ENCODE results near the gene CADPS.
A peak's percentile ranks its signal among the peaks of the same experiment; 100 is the strongest.

The CADPS gene

DNA sequence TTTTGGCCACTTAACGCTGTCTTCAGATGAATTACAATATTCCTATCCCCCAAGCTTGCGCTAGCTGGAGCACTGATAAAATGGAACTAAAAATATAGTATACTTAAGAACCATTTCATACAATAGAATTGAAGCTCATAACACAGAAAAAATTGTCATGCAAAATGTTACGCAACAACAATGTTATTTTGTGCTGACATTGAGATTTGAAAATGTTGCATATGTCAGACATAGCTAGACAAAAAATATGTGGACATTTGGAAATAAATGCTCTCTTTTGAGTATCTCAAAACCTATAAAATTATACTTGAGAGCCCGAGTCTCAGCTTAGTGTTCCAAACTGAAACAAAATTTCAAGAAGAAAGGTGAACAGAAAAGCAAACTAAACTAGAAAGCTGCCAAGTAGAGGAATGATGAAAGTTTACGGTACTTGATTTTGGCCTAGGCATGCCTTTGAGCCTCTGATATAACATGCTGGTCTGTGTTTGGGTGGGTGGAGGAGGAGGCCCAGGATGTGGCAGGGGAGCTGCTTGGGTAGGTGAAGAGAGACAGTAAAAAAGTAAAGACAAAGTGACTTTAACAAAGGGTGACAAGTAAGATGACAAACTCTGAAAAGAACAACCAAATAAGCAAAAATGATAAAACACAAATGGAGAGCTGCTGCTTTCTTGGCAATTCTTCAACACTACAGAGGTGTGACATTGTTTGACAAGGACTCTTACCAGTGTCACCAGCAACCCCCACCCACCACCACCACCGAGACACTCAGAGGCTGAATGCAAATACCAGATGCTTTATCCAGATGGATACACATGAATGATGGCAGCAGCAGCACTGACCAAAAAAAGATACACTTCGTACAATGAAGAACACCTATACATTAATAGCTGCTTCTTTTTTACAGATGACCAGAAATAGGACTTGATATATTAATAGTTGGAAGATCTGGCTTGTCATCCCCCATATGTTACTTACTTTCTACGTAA is 372.6 kb downstream of the CADPS start:
- Mint-ChIP-seq H3K36me3 (ENCODE audit: low read depth) (no peaks in the 10 kb centered on the region), H3K27me3 (ENCODE audit: low read depth, poor library complexity) (peaks cover 11% of the 10 kb centered on the region), H3K27ac (peak overlapping the region; percentile 9), H3K4me1 (no peaks in the 10 kb centered on the region), H3K4me3 (no peak overlapping the region), H3K9me3 (no peaks in the 10 kb centered on the region)
- DNase-seq = no peak
- no peak for TF ChIP-seq CTCF (IDR thresholded peaks at IDR 0.05)

GRCh38 chr3:62501289-62501668 is 373.9 kb downstream of the CADPS start:
- Mint-ChIP-seq H3K4me3 (no peak overlapping the region), H3K36me3 (ENCODE audit: low read depth) (no peaks in the 10 kb centered on the region), H3K27me3 (ENCODE audit: low read depth, poor library complexity) (peaks cover 17% of the 10 kb centered on the region), H3K4me1 (no peaks in the 10 kb centered on the region), H3K27ac (no peak overlapping the region), H3K9me3 (no peaks in the 10 kb centered on the region)
- TF ChIP-seq CTCF (IDR thresholded peaks at IDR 0.05) = no peak
- DNase-seq = no peak

- TF ChIP-seq CTCF (IDR thresholded peaks at IDR 0.05) = no peak
- Mint-ChIP-seq H3K27me3 (ENCODE audit: low read depth, poor library complexity) (peaks cover 22% of the 10 kb centered on the region), H3K9me3 (no peaks in the 10 kb centered on the region), H3K4me1 (no peaks in the 10 kb centered on the region), H3K36me3 (ENCODE audit: low read depth) (no peaks in the 10 kb centered on the region), H3K27ac (no peak overlapping the region), H3K4me3 (no peak overlapping the region)
- DNase-seq = no peak
Observed at GRCh38 chr3:62500556-62501288, 374.5 kb downstream of the CADPS start.

DNA sequence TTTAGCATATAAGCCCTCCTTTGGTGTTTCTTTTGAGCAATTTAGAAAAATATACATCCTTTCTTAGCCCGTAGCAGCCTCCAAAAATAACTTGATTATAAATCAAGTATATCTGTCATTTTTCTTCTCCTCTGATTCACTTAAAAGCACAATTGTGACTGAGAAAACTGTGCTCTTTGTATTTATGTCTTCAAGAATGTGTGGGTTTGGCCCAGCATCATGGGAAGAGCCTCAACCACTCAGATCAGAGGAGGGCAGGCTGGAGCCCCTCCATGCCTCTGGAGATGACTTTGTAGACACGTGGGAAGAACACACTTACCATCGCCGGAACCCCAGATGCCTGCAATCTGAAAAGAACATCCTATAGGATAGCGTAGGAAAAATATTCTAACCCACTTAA is 378.1 kb downstream of the CADPS start:
- Mint-ChIP-seq H3K36me3 (ENCODE audit: low read depth) (no peaks in the 10 kb centered on the region), H3K27ac (no peak overlapping the region), H3K4me1 (no peaks in the 10 kb centered on the region), H3K27me3 (ENCODE audit: low read depth, poor library complexity) (peaks cover 17% of the 10 kb centered on the region), H3K9me3 (no peaks in the 10 kb centered on the region), H3K4me3 (no peak overlapping the region)
- no peak for TF ChIP-seq CTCF (IDR thresholded peaks at IDR 0.05)
- no peak for DNase-seq

GRCh38 chr3:62496503-62496902 is 378.7 kb downstream of the CADPS start:
- no peaks in the 10 kb centered on the region for H3K36me3 Mint-ChIP-seq (ENCODE audit: low read depth)
- H3K9me3 Mint-ChIP-seq = no peaks in the 10 kb centered on the region
- H3K4me3 Mint-ChIP-seq = no peak overlapping the region
- no peak overlapping the region for H3K27ac Mint-ChIP-seq
- peaks cover 17% of the 10 kb centered on the region for H3K27me3 Mint-ChIP-seq (ENCODE audit: low read depth, poor library complexity)
- TF ChIP-seq CTCF (IDR thresholded peaks at IDR 0.05) = no peak
- DNase-seq = no peak
- no peaks in the 10 kb centered on the region for H3K4me1 Mint-ChIP-seq
